Peyer's patch (tissue), 4 donors: ENCODE results near the gene TTYH2.

Experiments used
- POLR2A ChIP-seq, 2 donors: fragments of 450-650 bp; IDR thresholded peaks; one replicate each; pipeline ENCODE4 v1.5.1; 2017; ENCODE audit warnings: antibody characterized with exemption in 2 of 2, mild to moderate bottlenecking in 2 of 2, moderate library complexity in 2 of 2
- TF ChIP-seq, protein P1 (sequence below), 6 experiments: fragments of 450-650 bp in 4 of 6; fragments of 200-600 bp in 2 of 6; sonication (generic) in 1 of 6; IDR thresholded peaks; one replicate each; pipeline ENCODE4 v1.5.1; 2017 to 2019; ENCODE audit warnings: antibody characterized with exemption in 6 of 6, mild to moderate bottlenecking in 3 of 6, moderate library complexity in 1 of 6

DNA sequence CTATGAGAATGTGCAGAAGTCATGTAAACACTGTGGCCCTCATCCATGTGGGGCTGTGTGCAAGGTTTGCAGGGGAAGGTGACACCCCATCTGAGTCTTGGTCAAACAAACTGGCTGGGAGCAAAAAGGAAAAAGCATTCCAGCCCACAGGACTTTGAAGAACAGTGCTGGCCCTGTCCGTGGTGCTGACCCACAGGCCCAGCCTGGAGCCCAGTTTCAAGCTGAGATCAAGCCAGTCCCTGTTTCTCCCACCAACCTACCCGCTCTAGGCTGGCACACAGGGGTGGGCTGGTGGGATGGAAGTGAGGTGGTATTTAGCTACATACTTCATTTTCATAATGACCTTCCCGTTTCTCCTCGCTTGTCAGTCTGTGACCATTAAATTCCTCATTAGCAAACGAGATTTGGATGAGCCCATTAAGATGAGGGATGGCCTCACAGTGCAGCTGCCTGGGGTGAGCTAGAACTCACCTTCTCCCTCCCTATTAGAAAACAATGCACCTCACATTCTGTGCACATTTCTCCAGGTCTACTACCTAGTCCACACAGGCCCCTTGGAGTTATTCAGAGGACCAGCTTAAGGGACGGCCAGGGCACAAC is 22.5 kb upstream of the TTYH2 start:
- TF ChIP-seq, protein P1, sequence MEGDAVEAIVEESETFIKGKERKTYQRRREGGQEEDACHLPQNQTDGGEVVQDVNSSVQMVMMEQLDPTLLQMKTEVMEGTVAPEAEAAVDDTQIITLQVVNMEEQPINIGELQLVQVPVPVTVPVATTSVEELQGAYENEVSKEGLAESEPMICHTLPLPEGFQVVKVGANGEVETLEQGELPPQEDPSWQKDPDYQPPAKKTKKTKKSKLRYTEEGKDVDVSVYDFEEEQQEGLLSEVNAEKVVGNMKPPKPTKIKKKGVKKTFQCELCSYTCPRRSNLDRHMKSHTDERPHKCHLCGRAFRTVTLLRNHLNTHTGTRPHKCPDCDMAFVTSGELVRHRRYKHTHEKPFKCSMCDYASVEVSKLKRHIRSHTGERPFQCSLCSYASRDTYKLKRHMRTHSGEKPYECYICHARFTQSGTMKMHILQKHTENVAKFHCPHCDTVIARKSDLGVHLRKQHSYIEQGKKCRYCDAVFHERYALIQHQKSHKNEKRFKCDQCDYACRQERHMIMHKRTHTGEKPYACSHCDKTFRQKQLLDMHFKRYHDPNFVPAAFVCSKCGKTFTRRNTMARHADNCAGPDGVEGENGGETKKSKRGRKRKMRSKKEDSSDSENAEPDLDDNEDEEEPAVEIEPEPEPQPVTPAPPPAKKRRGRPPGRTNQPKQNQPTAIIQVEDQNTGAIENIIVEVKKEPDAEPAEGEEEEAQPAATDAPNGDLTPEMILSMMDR (IDR thresholded peaks at IDR 0.05): no peak
- TF ChIP-seq POLR2A (IDR thresholded peaks at IDR 0.05): no peak
